ENCODE measurements around the gene PPIF. TPM values are rescaled to one million over a fixed set of nuclear protein-coding genes. Genes with fewer than 3 reads are reported as not detected.

Gene PPIF
- total and polyA plus RNA-seq, 2 of the 13 experiments (the other 11 are each of a cell fraction or from before 2014, with no cell fraction given) = 147 to 157 TPM

- BruUV-seq (replicated peaks) = no TSS peak
- no peak overlapping the region for H2AFZ ChIP-seq (ENCODE audit: low read length)
- H3K9me3 ChIP-seq (ENCODE audit: low read length) = no peaks in the 10 kb centered on the region
- in situ Hi-C loops (cut with HindIII; ENCODE audit: extremely low pct_ligation_motif_present, low pct_unique_long_range_greater_than_20kb) (no loop called here), intact Hi-C loops (cut with micrococcal nuclease; ENCODE audit: unreplicated experiment) (no loop called here)
- no peak overlapping the region for H3K4me3 ChIP-seq (replicated peaks in 1 of 3; ENCODE audit: insufficient read depth in 1 of 3, low read depth in 2 of 3, low read length in 3 of 3)
- 100% methylated on average over 11 of the region's 11 CpGs for WGBS (ENCODE audit: low lambda C conversion rate)
- ATAC-seq (no peak), FAIRE-seq (no peak), DNase-seq (ENCODE audit: low spot score) (no peak)
- no peak overlapping the region for H3K4me2 ChIP-seq (ENCODE audit: low read depth, low read length)
- H3K27me3 ChIP-seq (ENCODE audit: control insufficient read depth in 1 of 2, insufficient read depth in 2 of 2, low read length in 2 of 2) = no peaks in the 10 kb centered on the region; a peak in 1 of 5 replicates
- H3K79me2 ChIP-seq (ENCODE audit: insufficient read depth, low read length) = no peaks in the 10 kb centered on the region
- no peak overlapping the region for H3K27ac ChIP-seq (ENCODE audit: extremely low read length, insufficient read depth, low read length)
- no peaks in the 10 kb centered on the region; the same call in 1 of the 2 replicates for H4K20me1 ChIP-seq (ENCODE audit: insufficient read depth, low read length)
- TF ChIP-seq SIX1 (CRISPR knock-in tag; IDR thresholded peaks at IDR 0.05; ENCODE audit: borderline replicate concordance) = no peak
- no peak for TF ChIP-seq MXD4 (CRISPR knock-in tag; IDR thresholded peaks at IDR 0.05)
- TF ChIP-seq KDM4B (CRISPR knock-in tag; IDR thresholded peaks at IDR 0.05) = no peak
- no peak for TF ChIP-seq ZNF7 (CRISPR knock-in tag; IDR thresholded peaks at IDR 0.05)
- no peak for TF ChIP-seq SALL2 (CRISPR knock-in tag; IDR thresholded peaks at IDR 0.05)
- TF ChIP-seq ZNF18 (CRISPR knock-in tag; IDR thresholded peaks at IDR 0.05; ENCODE audit: insufficient replicate concordance) = no peak
- TF ChIP-seq GATAD2A (CRISPR knock-in tag; IDR thresholded peaks at IDR 0.05) = no peak
- no peak for TF ChIP-seq ARID4A (CRISPR knock-in tag; IDR thresholded peaks at IDR 0.05; ENCODE audit: borderline replicate concordance)
- no peak for TF ChIP-seq GMEB2 (CRISPR knock-in tag; IDR thresholded peaks at IDR 0.05; ENCODE audit: low read depth)
- TF ChIP-seq ZNF180 (CRISPR knock-in tag; IDR thresholded peaks at IDR 0.05; ENCODE audit: borderline replicate concordance, low read depth) = no peak
- TF ChIP-seq EEA1 (CRISPR knock-in tag; IDR thresholded peaks at IDR 0.05; ENCODE audit: borderline replicate concordance) = no peak
- peaks cover 26% of the 10 kb centered on the region for H3K4me1 ChIP-seq (ENCODE audit: insufficient read depth, low read length)
- ChIA-PET CTCF (ENCODE audit: low intra/inter-chr PET ratio, low total read pairs) (no interaction called here), POLR2A (interaction anchor here (1.3 kb wide), 1 partner anchor 21 kb away, joined by 3 read pairs; no protein-coding TSS in a partner anchor)
- H3K9ac ChIP-seq (ENCODE audit: insufficient read depth, low read depth, low read length) = no peak overlapping the region
- H3K36me3 ChIP-seq (replicated peaks in 1 of 2; ENCODE audit: control insufficient read depth in 1 of 2, insufficient read depth in 2 of 2, low read length in 2 of 2) = peaks cover 8 to 19% of the 10 kb centered on the region in 2 experiments; a peak in 4 of 5 replicates
Observed at GRCh38 chr10:79313911-79314439, 33.3 kb upstream of the PPIF start.

All from HepG2 (cell line).